SU-DHL-6 (cell line): ENCODE data around the gene HSPB1.

ENCODE experiments used
- EZH2phosphoT487 ChIP-seq: fragments of 200-600 bp; sonication (generic), shearing (Covaris generic); conservative IDR thresholded peaks from 2 replicates; pipeline ENCODE4 v1.6.1; 2018; ENCODE audit warnings: mild to moderate bottlenecking, antibody characterized with exemption, low read length, moderate library complexity, mixed read lengths
- TF ChIP-seq, protein P1 (sequence below): fragments of 200-600 bp; sonication (generic); IDR thresholded peaks from one replicate; pipeline ENCODE4 v1.5.1; 2017; ENCODE audit warnings: antibody characterized with exemption, mild to moderate bottlenecking, low read length, moderate library complexity; ENCODE audit not compliant: insufficient read depth, poor library complexity, severe bottlenecking

DNA sequence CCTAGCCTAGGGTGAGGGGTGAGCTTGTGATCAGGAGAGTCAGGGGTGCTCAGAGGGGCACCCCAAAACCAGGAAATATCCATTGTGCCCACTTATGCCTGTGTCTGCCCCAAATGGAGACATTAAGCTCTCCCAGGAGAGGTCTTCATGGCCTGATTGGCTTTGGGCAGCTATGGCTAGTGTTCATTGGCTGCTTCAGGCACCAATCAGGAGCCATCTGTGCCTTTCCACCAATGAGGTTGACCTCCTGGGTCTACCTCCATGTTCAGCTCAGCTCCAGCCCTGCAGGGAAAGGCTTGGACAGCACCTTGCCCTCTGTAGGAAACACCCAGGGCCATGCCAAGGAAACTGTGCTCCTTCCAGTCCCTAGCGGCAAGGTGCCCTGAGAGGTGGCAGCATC is 23.9 kb upstream of the HSPB1 start:
- TF ChIP-seq, protein P1, sequence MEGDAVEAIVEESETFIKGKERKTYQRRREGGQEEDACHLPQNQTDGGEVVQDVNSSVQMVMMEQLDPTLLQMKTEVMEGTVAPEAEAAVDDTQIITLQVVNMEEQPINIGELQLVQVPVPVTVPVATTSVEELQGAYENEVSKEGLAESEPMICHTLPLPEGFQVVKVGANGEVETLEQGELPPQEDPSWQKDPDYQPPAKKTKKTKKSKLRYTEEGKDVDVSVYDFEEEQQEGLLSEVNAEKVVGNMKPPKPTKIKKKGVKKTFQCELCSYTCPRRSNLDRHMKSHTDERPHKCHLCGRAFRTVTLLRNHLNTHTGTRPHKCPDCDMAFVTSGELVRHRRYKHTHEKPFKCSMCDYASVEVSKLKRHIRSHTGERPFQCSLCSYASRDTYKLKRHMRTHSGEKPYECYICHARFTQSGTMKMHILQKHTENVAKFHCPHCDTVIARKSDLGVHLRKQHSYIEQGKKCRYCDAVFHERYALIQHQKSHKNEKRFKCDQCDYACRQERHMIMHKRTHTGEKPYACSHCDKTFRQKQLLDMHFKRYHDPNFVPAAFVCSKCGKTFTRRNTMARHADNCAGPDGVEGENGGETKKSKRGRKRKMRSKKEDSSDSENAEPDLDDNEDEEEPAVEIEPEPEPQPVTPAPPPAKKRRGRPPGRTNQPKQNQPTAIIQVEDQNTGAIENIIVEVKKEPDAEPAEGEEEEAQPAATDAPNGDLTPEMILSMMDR = no peak
- TF ChIP-seq EZH2phosphoT487 = no peak
